Measurements from ENCODE around the gene ATG7.

ATG7 gene

GRCh38 chr3:11362600-11362999, 90.4 kb downstream of the ATG7 start:
- no peak for DNase-seq
- ATAC-seq = no peak

GRCh38 chr3:11363715-11364114, 91.5 kb downstream of the ATG7 start:
- ATAC-seq = peak; percentile 65

GRCh38 chr3:11364181-11364580, 92.0 kb downstream of the ATG7 start:
- DNase-seq = no peak
- no peak for ATAC-seq

More at GRCh38 chr3:11363715-11364114, 91.5 kb downstream of the ATG7 start:
- no peak for DNase-seq

- no peak for DNase-seq
- ATAC-seq = no peak
Measured at GRCh38 chr3:11367143-11367693, 95.0 kb downstream of the ATG7 start.

DNA sequence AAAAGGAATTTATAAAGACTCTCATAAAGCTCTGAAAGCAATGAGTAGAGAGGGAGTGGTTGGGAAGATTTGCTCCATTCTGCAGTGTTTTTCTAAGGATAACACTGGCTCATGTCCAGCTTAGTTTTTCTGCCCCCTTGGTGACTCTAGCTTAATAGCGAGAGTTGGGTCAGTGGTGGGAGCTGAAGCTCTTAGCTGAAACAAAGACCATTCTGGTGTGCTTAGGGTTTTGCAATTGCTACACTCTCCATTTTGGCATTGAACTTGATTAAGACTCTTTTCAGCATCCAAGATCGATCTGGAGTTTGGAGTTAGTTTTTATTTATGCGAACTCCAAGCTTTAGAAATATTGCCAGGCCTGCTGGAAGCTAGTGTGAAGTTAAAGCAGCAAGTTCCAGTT, 98.0 kb downstream of the ATG7 start:
- DNase-seq (no peak), ATAC-seq (no peak)

DNA sequence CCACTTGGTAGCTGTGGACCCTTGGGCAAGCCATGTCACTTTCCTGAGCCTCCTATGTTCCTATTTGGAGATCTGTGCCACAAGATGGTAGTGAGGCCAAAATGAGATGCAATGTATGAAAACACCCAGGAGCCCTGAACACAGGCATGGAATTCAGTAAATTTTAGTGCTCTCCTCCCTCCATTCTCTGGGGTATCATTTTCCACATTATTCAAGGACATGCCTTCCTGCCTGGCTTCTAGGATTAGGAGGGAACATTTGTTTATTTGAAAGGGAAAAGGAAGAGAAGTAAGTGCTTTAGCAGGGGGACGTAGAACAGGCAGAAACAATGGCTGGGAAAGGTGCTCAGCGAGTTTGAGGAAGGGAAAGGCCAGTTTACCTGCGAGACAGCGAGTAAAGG, 98.8 kb downstream of the ATG7 start:
- ATAC-seq = no peak
- DNase-seq = no peak

GRCh38 chr3:11371747-11372146, 99.5 kb downstream of the ATG7 start:
- ATAC-seq = no peak
- DNase-seq = no peak

DNA sequence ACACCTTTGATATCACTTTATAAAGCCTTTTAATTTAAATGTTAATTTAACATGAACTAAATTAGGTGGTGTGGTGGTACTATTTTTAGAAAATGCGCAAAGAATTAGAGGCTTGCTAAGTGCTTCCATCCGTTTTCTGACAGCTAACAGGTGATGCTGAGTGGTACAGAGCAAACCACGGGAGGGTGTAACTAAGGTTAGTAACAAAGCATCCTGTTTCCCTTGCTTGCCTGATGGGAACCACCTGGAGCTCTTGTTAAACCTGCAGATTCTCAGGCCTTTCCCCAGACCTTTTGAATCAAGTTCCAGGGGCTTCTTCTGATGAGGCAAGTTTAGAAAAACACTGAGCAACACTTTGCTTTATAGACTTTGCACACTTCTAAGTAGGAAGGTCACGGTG, 101.0 kb downstream of the ATG7 start:
- DNase-seq (no peak), ATAC-seq (no peak)

DNA sequence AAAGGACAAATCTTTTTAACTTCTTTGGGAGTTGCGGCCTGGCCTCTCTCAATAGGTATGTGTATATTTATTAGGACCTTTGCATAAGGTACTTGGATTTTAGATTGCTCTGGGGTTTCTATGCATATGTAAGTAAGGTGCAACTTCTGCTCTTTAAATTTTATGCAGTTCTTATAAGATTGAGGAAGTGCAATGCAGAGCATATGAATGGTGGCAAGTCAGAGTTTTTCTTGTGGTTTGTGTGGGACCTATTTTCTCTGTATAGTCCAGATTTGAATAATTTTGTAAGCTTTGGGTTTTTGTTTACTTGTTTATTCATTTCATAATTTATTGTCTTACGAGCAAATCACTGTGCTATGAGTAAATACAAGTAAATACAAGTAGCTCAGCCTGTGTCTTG, 101.5 kb downstream of the ATG7 start:
- DNase-seq (no peak), ATAC-seq (no peak)

DNA sequence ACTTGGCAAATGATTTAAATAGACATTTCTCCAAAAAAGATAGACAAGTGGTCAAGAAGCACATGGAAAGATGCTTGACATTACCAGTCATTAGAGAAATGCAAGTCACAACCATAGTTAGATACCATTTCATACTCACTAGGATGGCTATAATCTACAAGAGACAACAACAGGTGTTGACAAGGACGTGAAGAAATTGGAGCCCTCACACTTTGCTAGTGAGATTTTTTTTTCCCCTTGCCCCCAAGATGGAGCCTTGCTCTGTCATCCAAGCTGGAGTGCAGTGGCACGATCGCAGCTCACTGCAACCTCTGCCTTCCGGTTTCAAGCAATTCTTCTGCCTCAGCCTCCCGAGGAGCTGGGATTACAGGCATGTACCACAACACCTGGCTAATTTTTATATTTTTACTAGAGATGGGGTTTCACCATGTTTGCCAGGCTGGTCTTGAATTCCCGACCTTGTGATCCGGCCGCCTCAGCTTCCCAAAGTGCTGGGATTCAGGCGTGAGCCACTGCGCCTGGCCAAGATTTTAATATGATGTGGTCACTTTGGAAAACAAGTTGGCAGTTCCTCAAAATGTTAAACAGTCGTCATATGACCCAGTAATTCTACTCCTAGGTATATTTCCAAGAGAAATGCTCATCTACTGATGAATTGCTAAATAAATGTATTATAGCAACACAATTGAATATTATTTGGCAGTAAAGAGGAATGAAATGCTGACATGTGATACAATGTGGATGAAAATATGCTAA, 103.3 kb downstream of the ATG7 start:
- no peak for ATAC-seq
- no peak for DNase-seq

DNA sequence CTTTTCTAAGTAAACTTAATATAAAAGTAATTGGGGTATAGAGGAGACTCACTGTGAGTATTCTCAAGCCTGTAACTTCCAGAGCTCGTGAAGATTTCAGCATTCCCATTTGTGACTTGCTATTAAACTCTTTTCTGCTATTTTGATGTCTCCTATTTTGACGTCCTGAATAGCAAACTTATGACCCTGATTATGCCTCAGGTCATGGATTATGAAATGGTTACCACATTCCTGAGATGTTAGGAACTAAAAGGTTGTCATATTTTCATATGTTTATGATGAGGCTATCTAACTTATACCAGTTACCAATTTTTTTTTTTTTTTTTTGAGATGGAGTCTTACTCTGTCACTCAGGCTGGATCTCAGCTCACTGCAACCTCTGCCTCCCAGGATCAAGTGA, 105.5 kb downstream of the ATG7 start:
- no peak for ATAC-seq

GRCh38 chr3:11379238-11379823, 107.1 kb downstream of the ATG7 start:
- no peak for ATAC-seq

More for the DNA sequence above, 105.5 kb downstream of the ATG7 start:
- DNase-seq = no peak

GRCh38 chr3:11379824-11380701, 107.9 kb downstream of the ATG7 start:
- ATAC-seq (no peak), DNase-seq (no peak)

More at GRCh38 chr3:11379238-11379823, 107.1 kb downstream of the ATG7 start:
- DNase-seq = no peak

DNA sequence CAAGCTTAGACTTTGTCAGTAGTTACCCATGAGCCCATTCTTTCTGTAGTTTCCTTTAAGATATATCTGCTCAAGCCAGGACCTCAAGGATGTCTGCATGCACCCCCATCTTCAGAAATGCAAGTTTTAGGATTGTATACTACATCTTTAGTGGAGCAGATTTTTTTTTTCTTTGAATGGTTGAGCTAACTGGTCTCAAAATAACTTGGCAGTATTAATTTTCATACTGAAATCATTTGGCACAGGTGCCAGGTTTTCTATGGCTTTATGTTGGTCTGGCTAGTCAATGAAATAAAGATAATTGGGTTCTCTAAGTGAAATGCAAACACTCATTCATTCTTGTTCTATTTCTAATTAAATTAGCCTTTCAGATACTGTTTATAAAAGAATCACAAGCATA, 108.9 kb downstream of the ATG7 start:
- DNase-seq (no peak), ATAC-seq (no peak)

DNA sequence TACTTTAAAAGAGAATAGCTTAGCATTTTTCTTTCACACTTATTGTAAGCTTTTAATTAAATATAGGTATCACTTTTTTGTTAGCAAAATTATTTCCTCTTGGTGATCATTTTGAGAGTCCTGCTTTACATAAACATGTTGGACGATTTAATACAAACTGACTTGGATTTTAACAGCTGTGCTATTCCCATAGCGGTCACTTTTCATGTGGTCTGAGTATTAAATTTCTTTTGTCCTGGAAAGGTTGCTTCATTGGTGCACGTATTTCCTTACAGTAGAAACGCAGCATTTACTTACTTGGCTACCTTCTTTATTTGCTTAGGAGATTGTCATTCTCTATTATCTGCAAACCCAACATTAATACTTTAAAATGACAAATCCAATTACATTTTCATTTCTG, 109.4 kb downstream of the ATG7 start:
- no peak for DNase-seq

GRCh38 chr3:11382146-11382745, 110.0 kb downstream of the ATG7 start:
- ATAC-seq (no peak), DNase-seq (no peak)

More for the DNA sequence above, 109.4 kb downstream of the ATG7 start:
- no peak for ATAC-seq

GRCh38 chr3:11384074-11384473, 111.9 kb downstream of the ATG7 start:
- ATAC-seq (no peak), DNase-seq (no peak)

DNA sequence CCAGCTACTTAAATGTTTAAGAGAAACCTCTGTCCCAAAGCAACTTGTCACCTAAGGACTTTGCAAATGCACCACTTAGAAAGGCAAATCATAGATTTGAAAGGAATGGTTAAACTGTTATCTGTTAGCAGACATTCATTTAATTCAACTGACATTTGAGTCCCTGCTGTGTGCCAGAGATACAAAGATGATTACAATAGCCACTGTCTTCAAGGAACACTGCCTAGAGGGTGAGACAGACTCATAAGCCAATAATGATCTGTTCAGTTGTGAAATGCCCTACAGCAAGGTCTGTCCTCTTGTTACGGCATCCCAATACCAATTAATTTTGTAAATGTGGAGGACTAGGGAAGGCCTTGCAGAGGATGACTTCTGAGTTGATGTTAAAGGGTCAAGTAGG, 113.1 kb downstream of the ATG7 start:
- ATAC-seq (no peak), DNase-seq (no peak)

DNA sequence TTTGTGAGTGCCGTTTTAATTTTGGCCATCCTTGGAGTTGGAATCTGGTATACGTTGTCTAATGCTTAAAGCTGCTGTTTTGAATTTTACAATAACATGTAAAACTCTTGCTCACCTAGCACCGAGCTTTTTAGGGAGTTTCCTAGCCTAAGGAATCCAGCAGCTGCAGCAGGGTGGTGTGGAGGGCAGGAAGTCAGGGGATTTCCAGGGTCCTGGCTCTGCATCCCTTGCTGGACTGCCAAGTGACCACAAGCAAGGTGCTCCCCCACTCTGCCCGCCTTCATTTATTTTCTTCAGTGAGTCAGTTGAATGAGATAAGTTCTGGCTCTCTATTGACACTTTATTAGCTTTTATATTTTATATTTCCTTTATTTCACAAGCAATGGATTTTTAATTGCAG, 113.7 kb downstream of the ATG7 start:
- ATAC-seq (no peak), DNase-seq (no peak)

DNA sequence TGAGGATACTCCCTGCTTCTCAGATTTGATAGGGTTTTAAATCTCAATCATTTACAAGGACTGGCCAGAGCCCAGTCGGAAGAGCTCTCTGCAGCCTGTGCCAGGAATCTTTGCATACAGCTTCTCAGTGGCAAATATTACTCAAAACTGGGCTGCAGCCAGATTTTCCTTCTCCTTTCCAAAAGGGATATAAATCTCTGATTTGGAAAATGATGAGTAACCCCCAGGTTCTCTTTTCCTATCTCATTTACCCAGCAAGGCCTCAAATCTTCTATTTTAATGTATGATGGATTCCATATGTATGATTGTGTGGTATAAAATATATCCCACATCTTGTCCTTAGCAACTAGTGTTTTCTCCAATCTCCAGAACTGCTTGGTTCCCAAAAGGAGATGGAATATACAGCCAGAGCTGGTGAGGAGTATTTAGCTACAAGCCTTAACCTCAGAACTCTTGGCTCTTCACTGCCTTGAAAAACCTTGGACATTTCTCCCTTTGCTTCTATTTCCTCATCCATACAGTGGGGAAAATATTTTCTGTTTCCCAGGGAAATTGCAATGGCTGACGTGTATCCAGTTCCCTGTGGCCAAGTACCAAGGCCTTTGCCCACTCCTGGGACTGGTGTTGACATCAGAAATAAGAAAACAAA, 114.4 kb downstream of the ATG7 start:
- DNase-seq (no peak), ATAC-seq (no peak)

- no peak for ATAC-seq
- no peak for DNase-seq
Measured at GRCh38 chr3:11389386-11390268, 117.4 kb downstream of the ATG7 start.
